ENCODE measurements around the gene ODC1.

DNA sequence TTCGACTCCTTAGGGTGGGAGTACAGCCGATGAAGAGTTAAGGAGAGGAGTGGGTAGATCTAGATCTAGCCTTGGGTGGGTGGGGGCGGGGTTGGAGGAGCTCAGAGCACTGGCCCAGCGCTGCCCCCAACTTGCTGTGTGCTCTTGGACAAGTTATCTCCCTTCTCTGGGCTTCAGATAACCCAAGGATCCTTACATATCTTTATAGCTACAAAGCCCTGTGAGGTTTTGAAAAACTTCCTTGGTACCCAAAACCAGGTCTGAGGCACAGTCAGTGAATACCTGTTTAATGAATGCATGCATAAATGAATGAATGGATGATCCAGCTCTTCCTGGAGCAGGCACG is 1.3 kb upstream of the ODC1 start:
- TF ChIP-seq, protein P1, sequence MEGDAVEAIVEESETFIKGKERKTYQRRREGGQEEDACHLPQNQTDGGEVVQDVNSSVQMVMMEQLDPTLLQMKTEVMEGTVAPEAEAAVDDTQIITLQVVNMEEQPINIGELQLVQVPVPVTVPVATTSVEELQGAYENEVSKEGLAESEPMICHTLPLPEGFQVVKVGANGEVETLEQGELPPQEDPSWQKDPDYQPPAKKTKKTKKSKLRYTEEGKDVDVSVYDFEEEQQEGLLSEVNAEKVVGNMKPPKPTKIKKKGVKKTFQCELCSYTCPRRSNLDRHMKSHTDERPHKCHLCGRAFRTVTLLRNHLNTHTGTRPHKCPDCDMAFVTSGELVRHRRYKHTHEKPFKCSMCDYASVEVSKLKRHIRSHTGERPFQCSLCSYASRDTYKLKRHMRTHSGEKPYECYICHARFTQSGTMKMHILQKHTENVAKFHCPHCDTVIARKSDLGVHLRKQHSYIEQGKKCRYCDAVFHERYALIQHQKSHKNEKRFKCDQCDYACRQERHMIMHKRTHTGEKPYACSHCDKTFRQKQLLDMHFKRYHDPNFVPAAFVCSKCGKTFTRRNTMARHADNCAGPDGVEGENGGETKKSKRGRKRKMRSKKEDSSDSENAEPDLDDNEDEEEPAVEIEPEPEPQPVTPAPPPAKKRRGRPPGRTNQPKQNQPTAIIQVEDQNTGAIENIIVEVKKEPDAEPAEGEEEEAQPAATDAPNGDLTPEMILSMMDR (IDR thresholded peaks at IDR 0.05), result no peak
- no peak for TF ChIP-seq ZFX (IDR thresholded peaks at IDR 0.05; ENCODE audit: borderline replicate concordance)
